Activated naive CD4-positive, alpha-beta T cell treated with anti-CD3 and anti-CD28 coated beads for 36 hours (primary cell): Measurements from ENCODE around the gene CCDC13. TPM values are rescaled to one million over a fixed set of nuclear protein-coding genes. Genes with fewer than 3 reads are reported as not detected.
"Not testable (repeated sequence)": the region's sequence is repeated elsewhere in the genome, so short reads cannot be mapped to it uniquely, and the experiment has no call there.

Source experiments
- CTCF ChIA-PET: fragments of 350-600 bp; sonication (Branson Sonifier 250); formaldehyde crosslinking; loops from one replicate; lab custom pipeline; 2021; ENCODE audit warnings: antibody characterized with exemption; lab: Charles Lee
- DNase-seq: peaks from one replicate; pipeline ENCODE4 v3.0.0-alpha.2; 2020
- H3K27ac Mint-ChIP-seq: one replicate; pipeline ENCODE4 v1.8.0; 2021; ENCODE audit warnings: mild to moderate bottlenecking, mixed read lengths
- H3K27me3 Mint-ChIP-seq: one replicate; pipeline ENCODE4 v1.8.0; 2021; ENCODE audit warnings: low read depth, mixed read lengths
- H3K36me3 Mint-ChIP-seq: one replicate; pipeline ENCODE4 v1.8.0; 2021; ENCODE audit warnings: low read depth, mixed read lengths
- H3K4me1 Mint-ChIP-seq: one replicate; pipeline ENCODE4 v1.8.0; 2021; ENCODE audit warnings: low read depth, mixed read lengths
- H3K4me3 Mint-ChIP-seq: one replicate; pipeline ENCODE4 v1.8.0; 2021; ENCODE audit warnings: mild to moderate bottlenecking, moderate library complexity, mixed read lengths
- H3K9me3 Mint-ChIP-seq: one replicate; pipeline ENCODE4 v1.8.0; 2021; ENCODE audit warnings: mixed read lengths
- intact Hi-C: fragments of 100-400 bp; cut with micrococcal nuclease; formaldehyde crosslinking; loops from one replicate; pipeline ENCODE4 v1.15.1; 2023
- total RNA-seq, 2 experiments: library from RNA; stranded (reverse); gene quantifications; one replicate each; pipeline ENCODE4 v1.2.3, GENCODE V29; 2021

Gene CCDC13
- under 1 TPM in 1 of 2 experiments, not detected in 1; 0.31 TPM for total RNA-seq

- Mint-ChIP-seq H3K4me1 (peaks cover 10% of the 10 kb centered on the region), H3K9me3 (peaks cover 3% of the 10 kb centered on the region), H3K36me3 (no peaks in the 10 kb centered on the region), H3K4me3 (peak within 1 kb of the TSS; percentile 78), H3K27me3 (no peaks in the 10 kb centered on the region), H3K27ac (peak within 1 kb of the TSS; percentile 4)
- intact Hi-C loops, result loop anchor here (1.0 to 2.0 kb wide), 3 partner anchors 32 to 191 kb away; partner anchors contain the start of gene HIGD1A
- DNase-seq, result peak; percentile 96
- CTCF ChIA-PET, result no interaction called here
Measured at GRCh38 chr3:42772670-42773408, at the start of gene CCDC13. Gene CCDC13, minus strand, starts transcription at chr3:42773253. Its CDS starts 14,908 bp downstream, at chr3:42758345.

- Mint-ChIP-seq H3K27me3 (no peaks in the 10 kb centered on the region), H3K4me3 (no peak overlapping the region), H3K4me1 (no peaks in the 10 kb centered on the region), H3K36me3 (no peaks in the 10 kb centered on the region), H3K9me3 (no peaks in the 10 kb centered on the region), H3K27ac (no peak overlapping the region)
- CTCF ChIA-PET, result interaction anchor here (1.0 kb wide), 1 partner anchor 9 kb away, joined by 3 read pairs; no protein-coding TSS in a partner anchor
- no peak for DNase-seq
- intact Hi-C loops, result no loop called here
Measured at GRCh38 chr3:42822828-42823227, 49.8 kb upstream of the CCDC13 start.

- H3K36me3 Mint-ChIP-seq, result no peaks in the 10 kb centered on the region
- DNase-seq, result no peak
- H3K4me1 Mint-ChIP-seq, result no peaks in the 10 kb centered on the region
- intact Hi-C loops, result no loop called here
- no peaks in the 10 kb centered on the region for H3K9me3 Mint-ChIP-seq
- H3K27me3 Mint-ChIP-seq, result no peaks in the 10 kb centered on the region
- CTCF ChIA-PET, result interaction anchor here (1.4 to 2.7 kb wide), 2 partner anchors 10 to 27 kb away, joined by 5 to 11 read pairs; no protein-coding TSS in a partner anchor
- H3K27ac Mint-ChIP-seq, result no peak overlapping the region
- H3K4me3 Mint-ChIP-seq, result no peak overlapping the region
Measured at GRCh38 chr3:42820746-42821051, 47.6 kb upstream of the CCDC13 start.

- CTCF ChIA-PET, result interaction anchor here (1.1 to 2.7 kb wide), 4 partner anchors 12 to 60 kb away, joined by 3 to 11 read pairs (median 5); no protein-coding TSS in a partner anchor
- no peak for DNase-seq
- H3K9me3 Mint-ChIP-seq, result no peaks in the 10 kb centered on the region
- no peak overlapping the region for H3K4me3 Mint-ChIP-seq
- no peaks in the 10 kb centered on the region for H3K27me3 Mint-ChIP-seq
- no peaks in the 10 kb centered on the region for H3K4me1 Mint-ChIP-seq
- intact Hi-C loops, result no loop called here
- no peak overlapping the region for H3K27ac Mint-ChIP-seq
- no peaks in the 10 kb centered on the region for H3K36me3 Mint-ChIP-seq
Measured at GRCh38 chr3:42819351-42819965, 46.4 kb upstream of the CCDC13 start.

GRCh38 chr3:42815826-42816225, 42.8 kb upstream of the CCDC13 start:
- CTCF ChIA-PET, result interaction anchor here (0.7 kb wide), 1 partner anchor 934 kb away, joined by 3 read pairs; no protein-coding TSS in a partner anchor
- Mint-ChIP-seq H3K4me1 (no peaks in the 10 kb centered on the region), H3K4me3 (no peak overlapping the region), H3K27me3 (no peaks in the 10 kb centered on the region), H3K36me3 (no peaks in the 10 kb centered on the region), H3K9me3 (no peaks in the 10 kb centered on the region), H3K27ac (no peak overlapping the region)
- intact Hi-C loops, result no loop called here
- no peak for DNase-seq

- no peak overlapping the region for H3K27ac Mint-ChIP-seq
- no peaks in the 10 kb centered on the region for H3K36me3 Mint-ChIP-seq
- H3K27me3 Mint-ChIP-seq, result no peaks in the 10 kb centered on the region
- no peak for DNase-seq
- no peaks in the 10 kb centered on the region for H3K4me1 Mint-ChIP-seq
- intact Hi-C loops, result no loop called here
- no peak overlapping the region for H3K4me3 Mint-ChIP-seq
- CTCF ChIA-PET, result no interaction called here
- no peaks in the 10 kb centered on the region for H3K9me3 Mint-ChIP-seq
Measured at GRCh38 chr3:42814914-42815507, 42.0 kb upstream of the CCDC13 start.

- H3K4me3 Mint-ChIP-seq, result no peak overlapping the region
- H3K9me3 Mint-ChIP-seq, result no peaks in the 10 kb centered on the region
- DNase-seq, result no peak
- CTCF ChIA-PET, result no interaction called here
- no peaks in the 10 kb centered on the region for H3K36me3 Mint-ChIP-seq
- H3K27me3 Mint-ChIP-seq, result no peaks in the 10 kb centered on the region
- no peaks in the 10 kb centered on the region for H3K4me1 Mint-ChIP-seq
- no peak overlapping the region for H3K27ac Mint-ChIP-seq
- intact Hi-C loops, result no loop called here
Measured at GRCh38 chr3:42814246-42814645, 41.2 kb upstream of the CCDC13 start.

- intact Hi-C loops, CTCF ChIA-PET, H3K4me3 Mint-ChIP-seq, H3K36me3 Mint-ChIP-seq, DNase-seq, H3K9me3 Mint-ChIP-seq, H3K4me1 Mint-ChIP-seq, H3K27me3 Mint-ChIP-seq, H3K27ac Mint-ChIP-seq: not testable (repeated sequence)
Measured at GRCh38 chr3:42811118-42811883, 38.2 kb upstream of the CCDC13 start.

GRCh38 chr3:42810706-42811105, 37.7 kb upstream of the CCDC13 start:
- H3K27me3 Mint-ChIP-seq, H3K4me3 Mint-ChIP-seq, DNase-seq, CTCF ChIA-PET, H3K27ac Mint-ChIP-seq, H3K36me3 Mint-ChIP-seq, H3K4me1 Mint-ChIP-seq, H3K9me3 Mint-ChIP-seq, intact Hi-C loops: not testable (repeated sequence)

GRCh38 chr3:42809202-42809601, 36.1 kb upstream of the CCDC13 start, which contains the start of gene ACKR2:
Gene ACKR2, plus strand, starts transcription at chr3:42809445. Its CDS starts 55,058 bp downstream, at chr3:42864503.
- H3K9me3 Mint-ChIP-seq, result no peaks in the 10 kb centered on the region
- intact Hi-C loops, result loop anchor here (10.0 kb wide), 1 partner anchor 296 kb away; the partner anchor contains the start of gene POMGNT2
- CTCF ChIA-PET, result interaction anchor here (0.6 kb wide), 1 partner anchor 39 kb away, joined by 3 read pairs; no protein-coding TSS in a partner anchor

GRCh38 chr3:42807929-42808328, 34.9 kb upstream of the CCDC13 start:
- no peak for DNase-seq
- CTCF ChIA-PET, result no interaction called here
- Mint-ChIP-seq H3K27ac (no peak overlapping the region), H3K4me3 (no peak overlapping the region), H3K4me1 (peaks cover 13% of the 10 kb centered on the region), H3K27me3 (peaks cover 11% of the 10 kb centered on the region), H3K9me3 (no peaks in the 10 kb centered on the region), H3K36me3 (peaks cover 5% of the 10 kb centered on the region)
- intact Hi-C loops, result loop anchor here (10.0 kb wide), 1 partner anchor 297 kb away; the partner anchor contains the start of gene POMGNT2

More at GRCh38 chr3:42809202-42809601, 36.1 kb upstream of the CCDC13 start, which contains the start of gene ACKR2:
- Mint-ChIP-seq H3K27me3 (peaks cover 11% of the 10 kb centered on the region), H3K4me3 (no peak within 1 kb of the TSS), H3K36me3 (peaks cover under 1% of the 10 kb centered on the region), H3K27ac (no peak within 1 kb of the TSS), H3K4me1 (peaks cover 8% of the 10 kb centered on the region)
- DNase-seq, result no peak
